ENCODE results near the gene TMEM52B.
A peak's percentile ranks its signal among the peaks of the same experiment; 100 is the strongest.

Gene TMEM52B

DNA sequence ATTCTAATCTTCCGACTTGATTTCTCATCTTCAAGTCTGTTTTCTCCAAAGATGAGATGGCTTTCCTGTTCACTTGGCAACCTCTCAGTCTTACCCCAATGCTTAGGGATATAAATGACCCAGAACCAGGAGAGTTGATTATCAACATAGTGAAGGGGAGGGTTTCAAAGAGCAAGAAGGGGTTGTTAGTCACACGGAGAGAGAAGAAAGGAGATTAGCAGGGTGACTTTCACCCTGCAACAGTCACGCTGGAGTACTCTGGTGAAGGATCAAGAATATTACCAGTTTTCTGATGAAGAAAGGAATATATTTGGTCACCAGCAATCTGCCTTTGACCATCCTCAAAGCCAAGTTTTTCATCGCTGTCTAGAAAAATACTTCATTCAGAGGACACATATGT, at the start of gene TMEM52B:
Gene TMEM52B (plus strand): TSS at position 212 of the 400 bp plus-strand sequence. CDS start 543 bp downstream, outside the sequence.
- DNase-seq: no peak

DNA sequence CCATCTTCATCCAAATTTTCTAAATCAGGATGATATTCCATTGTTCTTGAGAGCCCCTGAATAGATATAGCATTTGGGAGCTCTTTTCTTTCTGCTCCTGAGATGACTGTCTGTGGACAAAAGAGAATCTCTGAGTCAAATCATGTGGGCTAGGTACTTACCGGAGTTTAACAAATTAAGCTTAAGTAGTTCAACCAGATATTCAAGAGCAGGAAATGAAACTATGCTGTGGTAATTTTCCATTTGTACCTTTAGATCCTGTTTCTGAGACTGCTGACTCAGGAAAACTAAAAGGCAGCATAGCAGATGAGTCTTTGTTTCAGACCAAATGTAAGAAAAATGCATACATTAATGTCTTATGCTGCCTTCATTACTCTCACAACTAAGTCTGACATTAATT, 48.8 kb upstream of the TMEM52B start, which contains the start of gene CLEC7A:
Gene CLEC7A (minus strand): TSS at position 158 of the 400 bp plus-strand sequence. CDS start 117 bp downstream, at position 41.
- DNase-seq: no peak

DNA sequence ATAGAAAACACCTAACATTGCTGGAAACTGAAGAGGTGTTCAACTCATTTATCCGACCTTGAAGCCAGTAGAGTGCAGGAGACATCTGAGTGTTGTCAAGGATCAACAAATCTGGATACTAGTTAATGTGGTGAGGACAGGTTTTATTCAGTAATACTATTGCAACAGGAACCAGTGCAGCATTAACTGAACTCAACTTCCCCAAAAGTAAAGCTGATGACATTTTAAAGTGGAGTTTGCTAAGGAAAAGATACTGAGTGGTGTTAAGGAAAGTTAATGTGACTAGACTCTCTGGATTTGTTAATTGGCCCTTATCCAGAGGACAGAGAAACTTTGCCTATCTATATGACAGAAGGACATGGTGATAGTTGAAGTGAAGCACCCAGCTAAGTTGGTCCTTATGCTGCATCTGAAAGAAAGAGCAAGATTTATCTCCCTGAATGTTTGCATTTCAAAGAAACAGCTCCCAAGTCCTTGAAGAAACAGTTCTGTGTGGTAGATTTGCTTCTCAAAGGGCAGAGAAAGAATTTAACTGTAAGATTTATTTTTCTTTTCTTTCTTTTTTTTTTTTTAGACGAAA, 47.6 kb upstream of the TMEM52B start:
- DNase-seq: no peak

DNA sequence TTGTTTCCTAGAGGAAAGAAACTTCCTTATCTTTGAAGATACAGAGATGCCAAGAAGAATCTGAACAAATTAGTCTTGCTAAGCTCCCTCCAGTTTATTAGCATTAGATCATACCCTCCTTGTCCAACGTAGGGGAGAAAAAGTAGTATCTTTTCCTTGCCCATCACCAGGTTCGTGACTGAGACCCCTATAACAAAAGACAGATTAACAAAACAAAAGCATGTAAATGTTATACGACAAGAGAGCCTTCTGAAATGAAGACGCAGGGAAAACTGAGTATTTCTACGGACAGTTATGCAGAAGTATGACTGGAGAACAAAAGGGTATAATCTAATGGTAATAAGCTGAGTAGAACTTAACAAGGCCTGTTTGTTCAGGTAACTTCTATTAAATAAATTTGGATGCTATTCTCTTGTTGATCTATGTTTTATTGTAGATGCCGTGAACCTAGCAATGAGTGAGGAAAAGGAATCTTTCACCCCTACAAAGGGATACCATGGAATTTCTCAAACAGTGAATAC, 45.9 kb upstream of the TMEM52B start:
- no peak for DNase-seq

DNA sequence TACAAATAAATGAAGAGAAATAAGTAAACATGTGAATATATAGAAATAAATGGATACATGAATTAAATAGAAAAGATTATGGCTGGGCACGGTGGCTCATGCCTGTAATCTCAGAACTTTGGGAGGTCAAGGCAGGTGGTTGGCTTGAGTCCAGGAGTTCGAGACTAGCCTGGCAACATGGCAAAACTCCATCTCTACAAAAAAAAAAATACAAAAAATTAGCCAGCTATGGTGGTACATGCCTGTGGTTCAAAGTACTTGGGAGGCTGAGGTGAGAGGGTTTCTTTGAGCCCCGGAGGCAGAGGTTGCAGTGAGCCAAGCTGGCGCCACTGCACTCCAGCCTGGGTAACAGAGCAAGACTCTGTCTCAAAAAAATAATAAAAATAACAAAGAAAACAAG, 43.7 kb upstream of the TMEM52B start:
- DNase-seq: no peak

DNA sequence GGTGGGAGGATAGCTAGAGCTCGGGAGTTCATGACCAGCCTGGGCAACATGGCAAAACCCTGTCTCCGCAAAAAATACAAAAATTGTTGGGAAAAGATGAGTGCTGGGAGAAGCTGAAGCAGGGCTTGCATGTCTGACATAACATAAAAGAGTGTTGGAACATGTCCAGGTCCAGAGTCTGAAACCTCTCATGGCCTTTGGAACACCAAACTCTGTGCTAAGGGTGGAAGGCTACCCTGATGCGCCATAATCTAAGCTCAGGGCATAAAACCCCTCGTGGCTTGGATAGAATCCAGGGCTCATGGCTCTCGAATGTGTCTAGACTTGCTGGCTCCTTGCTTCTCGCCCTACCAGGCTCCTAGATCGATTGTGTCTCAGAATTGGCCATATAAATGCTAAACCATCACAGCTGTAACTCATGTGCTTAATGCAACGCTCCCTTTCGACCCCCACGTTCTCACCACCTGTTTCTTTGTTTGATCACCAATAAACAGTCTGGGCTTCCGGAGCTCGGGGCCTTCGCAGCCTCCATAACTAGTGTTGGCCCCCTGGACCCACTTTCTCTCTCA, 42.1 kb upstream of the TMEM52B start:
- no peak for DNase-seq

DNA sequence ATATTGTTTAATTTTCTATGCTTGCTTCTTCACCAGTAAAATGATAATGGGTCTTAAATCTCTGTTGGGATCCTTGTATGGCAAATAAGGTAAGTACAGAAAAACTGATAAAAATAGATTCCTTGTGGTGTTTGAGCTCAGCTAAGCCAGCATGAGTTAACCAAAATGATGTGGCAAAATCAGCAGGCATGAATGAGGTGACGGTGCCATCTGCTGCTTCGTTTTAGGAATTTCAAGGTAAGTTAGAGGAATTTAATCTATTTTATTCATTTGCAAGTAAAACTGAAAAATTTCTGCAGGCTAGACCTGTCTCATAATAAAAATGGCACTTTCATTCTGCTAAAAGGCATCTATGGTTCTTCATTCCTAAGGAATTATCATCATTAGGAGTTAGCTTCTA, 38.8 kb upstream of the TMEM52B start:
- DNase-seq: peak; percentile 76

DNA sequence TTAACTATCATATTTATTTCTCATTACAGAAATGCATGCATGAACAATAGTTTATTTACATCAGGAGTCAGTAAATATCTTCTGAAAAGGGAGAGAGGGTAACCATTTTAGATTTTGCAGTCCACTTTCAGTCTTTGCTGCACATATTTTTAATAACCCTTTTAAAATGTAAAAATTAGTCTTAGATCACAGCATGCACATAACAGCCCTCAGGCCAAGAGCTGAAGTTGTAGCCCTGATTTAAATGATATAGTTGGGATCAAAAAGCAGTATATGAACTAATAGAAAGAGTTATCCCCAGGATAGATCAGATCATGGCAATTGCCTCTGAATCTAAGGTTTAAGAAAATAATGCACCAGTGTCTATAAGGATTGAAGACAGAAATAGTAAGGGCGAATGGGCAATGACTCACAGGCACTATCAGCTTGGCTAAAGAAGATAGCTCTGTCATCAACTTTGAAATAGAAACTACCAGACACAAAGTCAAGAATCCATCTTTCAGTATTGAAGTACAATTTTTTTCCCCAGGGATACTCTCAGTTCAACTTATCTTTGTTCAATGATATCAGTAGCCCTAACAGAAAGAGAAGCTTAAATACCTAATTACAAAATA, 35.7 kb upstream of the TMEM52B start:
- no peak for DNase-seq

DNA sequence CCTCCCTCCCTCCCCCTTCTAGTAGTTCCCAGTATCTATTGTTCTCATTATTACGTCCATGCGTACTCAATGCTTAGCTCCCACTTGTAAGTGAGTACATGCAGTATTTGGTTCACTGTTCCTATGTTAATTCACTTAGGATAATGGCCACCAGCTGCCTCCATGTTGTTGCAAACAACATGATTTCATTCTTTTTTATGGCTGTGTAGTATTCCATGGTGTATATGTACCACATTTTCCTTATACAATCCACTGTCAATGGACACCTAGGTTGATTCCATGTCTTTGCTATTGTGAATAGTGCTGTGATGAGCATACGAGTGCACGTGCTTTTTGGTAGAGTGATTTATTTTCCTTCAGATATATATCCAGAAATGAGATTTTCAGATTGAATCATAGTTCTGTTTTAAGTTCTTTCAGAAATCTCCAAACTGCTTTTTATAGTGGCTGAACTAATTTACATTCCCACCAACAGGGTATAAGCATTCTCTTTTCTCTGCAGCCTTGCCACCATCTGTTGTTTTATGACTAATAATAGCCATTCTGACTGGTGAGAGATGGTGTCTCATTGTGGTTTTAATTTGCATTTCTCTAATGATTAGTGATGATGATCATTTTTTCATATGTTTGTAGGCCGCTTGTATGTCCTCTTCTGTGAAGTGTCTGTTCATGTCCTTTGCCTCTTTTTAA, 31.0 kb upstream of the TMEM52B start:
- no peak for DNase-seq

DNA sequence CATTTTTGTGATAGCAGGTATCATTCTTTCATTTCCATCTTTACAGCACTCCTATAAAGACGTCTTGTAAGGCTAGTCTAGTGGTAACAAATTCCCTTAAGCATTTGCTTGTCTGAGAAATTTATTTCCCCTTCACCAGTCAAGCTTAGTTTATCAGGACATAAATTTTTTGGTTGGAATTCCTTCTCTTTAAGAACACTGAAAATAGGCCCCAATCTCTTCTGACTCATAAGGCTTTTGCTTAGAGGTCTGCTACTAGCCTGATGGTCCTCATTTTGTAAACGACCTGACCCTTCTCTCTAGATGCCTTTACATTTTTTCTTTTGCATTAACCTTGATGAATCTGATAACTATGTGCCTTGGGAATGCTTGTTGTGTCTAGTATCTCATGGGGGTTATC, 27.2 kb upstream of the TMEM52B start:
- DNase-seq: no peak

DNA sequence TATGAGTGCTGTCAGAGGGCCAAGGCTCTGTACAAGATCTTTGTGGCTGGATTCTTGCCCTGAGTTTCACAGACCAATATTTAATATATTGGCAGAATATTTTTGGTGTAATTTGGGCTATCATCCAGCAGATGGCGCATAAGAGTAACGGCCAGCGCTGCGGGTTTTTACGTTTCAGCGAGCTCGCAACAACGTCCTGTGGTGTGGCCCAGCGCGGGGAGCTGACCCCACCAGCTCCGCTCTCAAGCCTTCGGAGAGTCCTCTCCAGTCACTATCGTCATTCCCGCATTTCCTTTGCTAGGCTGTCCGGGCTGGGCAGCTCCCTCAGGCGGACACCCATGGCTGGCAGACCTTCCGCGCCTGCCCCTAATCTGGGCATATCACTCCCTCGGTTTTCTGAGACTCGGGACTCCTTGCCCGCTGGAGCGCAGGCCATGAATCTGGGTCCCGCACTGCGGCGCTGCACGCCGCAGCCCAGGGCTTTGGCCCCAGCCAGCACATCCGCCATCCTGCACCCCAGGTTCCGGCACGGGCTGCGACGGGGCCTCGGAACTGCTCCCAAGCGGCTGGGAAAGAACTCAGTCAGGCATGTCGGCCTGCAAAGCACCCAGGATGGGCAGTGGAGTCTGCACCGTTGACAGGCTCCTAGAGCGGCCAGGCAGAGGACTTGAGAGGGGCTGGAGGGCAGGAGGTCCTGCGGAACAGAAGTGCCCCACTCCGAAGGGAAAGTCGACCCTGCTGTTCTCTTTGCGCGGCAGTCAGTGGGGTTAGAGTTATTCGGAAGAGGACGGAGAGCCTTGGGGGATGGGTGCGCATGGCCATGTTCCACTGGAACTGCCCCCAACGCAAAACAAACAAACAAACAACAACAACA, 25.3 kb upstream of the TMEM52B start:
- DNase-seq: peak; percentile 72

DNA sequence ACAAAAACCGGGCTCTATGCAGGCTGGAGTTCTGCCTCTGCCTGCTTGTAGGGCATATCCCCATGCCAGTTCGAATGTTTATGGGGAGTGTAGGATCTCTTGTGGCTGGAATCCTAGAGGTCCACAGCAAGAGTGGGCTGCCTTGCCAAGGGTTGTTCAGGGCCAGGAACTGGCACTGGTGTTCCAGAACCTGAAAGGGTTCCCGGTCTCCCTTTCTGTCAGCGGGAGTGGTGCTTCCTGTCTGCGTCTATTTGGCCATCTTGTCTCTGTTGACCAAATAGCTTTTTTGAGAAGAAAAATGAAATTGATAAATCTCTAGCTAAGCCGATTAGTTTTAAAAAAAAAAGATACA, 24.7 kb upstream of the TMEM52B start:
- no peak for DNase-seq

DNA sequence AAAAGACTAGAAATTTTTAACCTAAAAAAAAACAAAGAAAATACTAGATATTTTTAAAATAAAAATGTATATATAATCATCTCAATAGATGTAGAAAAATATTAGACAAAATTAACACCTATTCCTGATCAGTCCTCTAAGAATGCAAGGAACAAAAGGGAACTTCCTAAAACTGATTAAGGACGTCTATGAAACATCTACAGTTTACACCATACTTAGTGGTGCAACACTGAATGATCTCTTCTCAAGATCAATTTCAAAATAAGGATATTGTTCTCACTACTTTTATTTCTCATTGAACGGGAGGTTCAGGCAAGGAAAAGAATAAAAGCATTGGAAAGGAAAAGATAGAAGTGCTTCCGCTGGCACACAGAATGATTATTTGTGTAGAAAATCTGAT, 22.9 kb upstream of the TMEM52B start:
- DNase-seq: no peak

DNA sequence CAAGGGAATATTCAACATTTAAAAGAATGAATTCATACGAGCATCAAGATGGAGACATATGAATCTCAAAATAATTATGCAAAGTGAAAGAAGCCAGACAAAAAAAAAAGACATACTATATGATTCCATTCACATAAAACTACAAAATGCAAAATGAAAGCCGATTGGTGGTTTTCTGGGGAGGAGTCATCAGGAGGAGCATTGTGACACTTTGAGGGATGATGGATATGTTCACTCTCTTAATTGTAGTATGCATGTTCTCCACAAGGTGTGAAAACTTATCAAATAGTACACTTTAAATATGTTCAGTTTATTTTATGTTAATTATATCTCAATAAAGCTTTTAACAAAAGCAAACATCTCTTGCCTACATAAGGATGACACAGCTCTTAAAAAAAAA, 20.4 kb upstream of the TMEM52B start:
- DNase-seq: no peak

DNA sequence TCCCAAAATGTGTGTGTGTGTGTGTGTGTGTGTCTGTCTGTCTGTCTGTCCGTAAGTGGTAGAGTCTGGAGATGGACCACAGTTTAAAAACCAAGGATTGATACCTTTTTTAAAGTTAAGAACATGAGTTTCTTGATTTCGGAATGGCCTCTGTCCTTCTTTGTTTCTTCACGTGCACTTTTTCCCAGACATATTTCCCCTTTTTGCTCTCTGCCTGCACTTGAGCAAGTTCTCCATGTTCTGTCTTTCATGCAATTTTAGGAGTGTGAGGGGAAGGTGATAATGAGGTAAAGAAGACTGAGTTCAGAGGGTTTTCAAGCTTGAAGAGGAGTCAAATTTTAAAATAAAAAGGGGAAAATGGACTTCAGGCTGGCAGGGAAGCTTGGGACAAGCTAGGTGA, 19.6 kb upstream of the TMEM52B start:
- DNase-seq: no peak

DNA sequence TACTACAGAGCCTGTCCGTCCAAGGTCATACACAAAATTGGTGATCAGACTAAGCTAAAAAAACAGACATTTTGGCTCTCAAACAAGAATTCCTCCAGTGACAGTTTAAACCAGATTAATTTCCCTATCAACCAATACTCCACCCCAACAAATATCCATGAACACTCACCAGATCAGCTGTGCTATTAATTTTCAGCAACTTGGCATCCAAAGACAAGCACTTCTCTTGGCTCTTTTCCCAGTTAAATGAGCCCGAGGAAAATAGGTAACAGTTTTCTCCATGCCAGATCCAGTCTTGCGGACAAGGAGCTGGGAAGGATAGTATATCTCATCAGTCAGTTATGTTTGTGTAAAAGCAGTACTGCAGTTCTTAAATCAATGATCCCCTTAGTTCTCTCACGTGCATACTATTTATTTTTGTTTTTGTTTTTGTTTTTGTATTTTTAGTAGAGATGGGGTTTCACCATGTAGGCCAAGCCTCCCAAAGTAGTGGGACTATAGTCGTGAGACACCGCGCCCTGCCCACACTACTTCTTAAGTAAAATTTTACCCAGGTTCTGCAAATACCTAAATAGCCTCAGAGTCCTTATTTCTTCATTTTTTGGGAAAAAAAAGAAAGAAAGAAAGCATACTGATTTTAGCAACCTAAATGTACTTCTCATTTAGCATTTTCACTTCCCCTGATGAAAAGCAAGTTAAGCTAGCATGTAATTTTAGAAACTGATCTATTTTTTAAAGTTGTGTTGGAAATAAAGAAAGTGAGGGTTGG, 18.0 kb upstream of the TMEM52B start:
- DNase-seq: no peak

DNA sequence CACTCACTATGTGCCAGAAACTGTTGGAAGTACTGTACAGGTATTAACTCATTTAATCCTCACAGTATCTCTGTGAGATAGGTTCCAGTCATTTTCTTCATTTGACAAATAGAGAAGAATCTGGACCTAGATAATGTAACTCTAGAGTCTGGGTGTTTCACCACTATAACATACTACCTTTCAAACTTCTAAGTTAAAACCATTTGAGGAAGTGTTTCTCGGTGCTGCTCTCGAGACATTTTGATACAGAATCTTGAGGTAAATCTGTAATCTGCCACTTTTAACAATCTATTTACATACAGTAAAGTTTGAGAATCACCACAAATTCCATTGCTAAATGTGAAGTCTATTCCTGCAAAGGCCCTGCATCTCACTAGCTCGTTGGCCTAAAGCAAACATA, 15.7 kb upstream of the TMEM52B start:
- no peak for DNase-seq

DNA sequence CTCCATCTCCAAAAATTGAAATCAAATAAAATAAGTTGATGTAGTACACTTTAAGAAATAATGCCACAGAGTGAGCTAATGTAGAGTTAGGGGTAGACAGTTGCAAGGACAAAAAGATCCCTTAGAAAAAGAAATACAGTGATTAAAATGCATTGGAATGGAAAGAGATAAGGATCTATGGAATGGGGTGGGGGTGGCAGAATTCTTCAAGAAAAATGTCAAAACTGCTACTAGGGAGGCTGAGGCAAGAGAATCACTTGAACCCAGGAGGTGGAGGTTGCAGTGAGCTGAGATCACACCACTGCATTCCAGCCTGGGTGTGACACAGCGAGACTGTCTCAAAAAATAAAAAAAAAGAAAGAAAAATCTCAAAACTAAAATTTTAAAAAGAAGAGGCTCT, 13.4 kb upstream of the TMEM52B start:
- DNase-seq: no peak

DNA sequence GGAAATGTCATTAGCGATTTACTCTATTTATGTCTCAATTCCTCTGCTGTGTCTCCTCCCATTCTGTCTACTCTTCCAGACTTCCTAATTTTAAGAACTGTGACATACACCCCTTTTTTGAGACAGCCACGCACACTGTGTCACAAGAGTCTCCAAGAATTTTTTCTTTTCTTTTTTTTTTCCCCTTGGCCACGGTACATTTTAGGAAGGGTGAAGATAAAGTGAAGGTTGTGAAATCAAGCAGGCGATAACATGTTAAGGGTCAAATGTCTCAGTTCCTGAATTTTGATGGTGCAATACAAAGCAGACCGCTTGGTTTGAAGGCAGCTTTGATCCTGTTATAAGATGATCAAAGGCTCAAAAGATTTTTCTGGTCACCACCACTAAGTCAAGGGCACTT, 11.2 kb upstream of the TMEM52B start:
- no peak for DNase-seq

DNA sequence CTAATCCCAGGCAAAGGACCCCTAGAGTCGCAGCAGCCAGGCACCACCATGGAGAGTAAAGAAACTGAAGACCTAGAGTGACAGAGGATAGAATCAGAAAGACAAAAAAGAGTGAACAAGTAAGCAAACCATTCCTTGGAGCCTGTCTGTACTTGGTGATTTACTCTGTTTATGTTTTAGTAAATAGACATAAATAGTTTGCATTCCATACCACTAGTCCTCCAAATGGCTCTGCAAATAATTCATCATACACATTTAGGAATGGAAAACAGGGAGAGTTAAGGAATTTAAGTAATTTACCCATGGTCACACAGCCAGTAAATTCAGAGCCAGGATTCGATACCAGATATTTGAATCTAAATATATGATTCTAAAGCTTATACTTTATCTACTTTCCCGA, 9.7 kb upstream of the TMEM52B start:
- DNase-seq: no peak

DNA sequence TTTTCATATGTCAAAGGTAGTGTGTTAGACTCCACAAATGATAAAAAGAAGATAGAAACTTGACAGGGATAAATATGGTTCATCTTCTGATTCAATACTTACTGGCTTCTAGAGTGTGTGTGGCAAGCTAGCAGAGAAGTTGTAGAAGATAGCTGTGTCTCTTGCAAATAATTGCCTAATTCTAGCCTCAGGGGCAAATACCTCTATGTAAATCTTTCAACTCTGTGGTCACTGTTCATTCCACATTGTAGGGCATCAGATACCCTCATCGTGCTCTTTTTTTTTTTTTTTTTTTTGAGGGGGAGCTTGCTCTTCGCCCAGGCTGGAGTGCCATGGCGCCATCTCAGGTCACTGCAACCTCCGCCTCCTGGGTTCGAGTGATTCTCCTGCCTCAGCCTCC, 8.6 kb upstream of the TMEM52B start:
- no peak for DNase-seq

All from KG1 (cell line).